HuH-7 (cell line): ENCODE data around the gene ITGAX.
"Not testable (repeated sequence)": the region's sequence is repeated elsewhere in the genome, so short reads cannot be mapped to it uniquely, and the experiment has no call there.

Experiments
- DNase-seq: peaks from one replicate; pipeline ENCODE4 v3.0.0; 2011; ENCODE audit warnings: low spot score

ITGAX gene

GRCh38 chr16:31411024-31411844 is 56.3 kb downstream of the ITGAX start:
- no peak for DNase-seq

GRCh38 chr16:31412750-31413149 is 57.8 kb downstream of the ITGAX start:
- no peak for DNase-seq

- no peak for DNase-seq
Observed at GRCh38 chr16:31413381-31413780, 58.4 kb downstream of the ITGAX start.

GRCh38 chr16:31413943-31414342 is 59.0 kb downstream of the ITGAX start:
- DNase-seq: no peak

- no peak for DNase-seq
Observed at GRCh38 chr16:31414706-31415105, 59.7 kb downstream of the ITGAX start.

GRCh38 chr16:31416371-31416770 is 61.4 kb downstream of the ITGAX start:
- no peak for DNase-seq

- not testable (repeated sequence) for DNase-seq
Observed at GRCh38 chr16:31417036-31417435, 62.1 kb downstream of the ITGAX start.

- no peak for DNase-seq
Observed at GRCh38 chr16:31417916-31418315, 62.9 kb downstream of the ITGAX start.

GRCh38 chr16:31420037-31420436 is 65.1 kb downstream of the ITGAX start:
- no peak for DNase-seq

GRCh38 chr16:31421587-31421986 is 66.6 kb downstream of the ITGAX start:
- DNase-seq: no peak

GRCh38 chr16:31423241-31423640 is 68.3 kb downstream of the ITGAX start:
- no peak for DNase-seq

- DNase-seq: no peak
Observed at GRCh38 chr16:31423801-31424200, 68.8 kb downstream of the ITGAX start.

GRCh38 chr16:31427441-31428278 is 72.7 kb downstream of the ITGAX start:
- no peak for DNase-seq

- DNase-seq: no peak
Observed at GRCh38 chr16:31428279-31428597, 73.3 kb downstream of the ITGAX start, which contains the start of gene COX6A2. TSS of gene COX6A2 (minus strand) at chr16:31428360. CDS start at chr16:31428325, 35 bp downstream.

GRCh38 chr16:31428638-31429247 is 73.8 kb downstream of the ITGAX start:
- no peak for DNase-seq

GRCh38 chr16:31429314-31429713 is 74.3 kb downstream of the ITGAX start:
- no peak for DNase-seq

GRCh38 chr16:31429796-31430195 is 74.8 kb downstream of the ITGAX start:
- DNase-seq: no peak

- no peak for DNase-seq
Observed at GRCh38 chr16:31430380-31431052, 75.5 kb downstream of the ITGAX start.
